NCI-H748 (cell line): ENCODE measurements around the gene NDFIP1.
"Not testable (repeated sequence)": the region's sequence is repeated elsewhere in the genome, so short reads cannot be mapped to it uniquely, and the experiment has no call there.

Experiments
- DNase-seq: peaks from one replicate; lab custom pipeline; 2025; ENCODE audit not compliant: unreplicated experiment; lab: John Stamatoyannopoulos, UW

NDFIP1 gene

GRCh38 chr5:142183561-142183960 is 75.0 kb downstream of the NDFIP1 start:
- no peak for DNase-seq

- DNase-seq, result no peak
Measured at GRCh38 chr5:142184988-142185387, 76.4 kb downstream of the NDFIP1 start.

- no peak for DNase-seq
Measured at GRCh38 chr5:142186514-142186856, 77.9 kb downstream of the NDFIP1 start.

GRCh38 chr5:142186857-142187594 is 78.4 kb downstream of the NDFIP1 start:
- no peak for DNase-seq

GRCh38 chr5:142188691-142189090 is 80.1 kb downstream of the NDFIP1 start:
- not testable (repeated sequence) for DNase-seq

- DNase-seq, result no peak
Measured at GRCh38 chr5:142189813-142190212, 81.2 kb downstream of the NDFIP1 start.

- no peak for DNase-seq
Measured at GRCh38 chr5:142191776-142192175, 83.2 kb downstream of the NDFIP1 start.

GRCh38 chr5:142192286-142193113 is 83.9 kb downstream of the NDFIP1 start:
- no peak for DNase-seq

- DNase-seq, result no peak
Measured at GRCh38 chr5:142193114-142193428, 84.5 kb downstream of the NDFIP1 start.

- DNase-seq, result no peak
Measured at GRCh38 chr5:142197098-142197497, 88.5 kb downstream of the NDFIP1 start.

GRCh38 chr5:142197781-142198180 is 89.2 kb downstream of the NDFIP1 start:
- no peak for DNase-seq

GRCh38 chr5:142199388-142199787 is 90.8 kb downstream of the NDFIP1 start:
- no peak for DNase-seq

- DNase-seq, result no peak
Measured at GRCh38 chr5:142200387-142200786, 91.8 kb downstream of the NDFIP1 start.

- DNase-seq, result no peak
Measured at GRCh38 chr5:142201471-142201887, 92.9 kb downstream of the NDFIP1 start.

GRCh38 chr5:142202282-142202681 is 93.7 kb downstream of the NDFIP1 start:
- DNase-seq, result no peak
